Measurements from ENCODE around the gene UGT1A7.

UGT1A7 gene

GRCh38 chr2:233801357-233802131 is 119.8 kb downstream of the UGT1A7 start:
- no peak for FAIRE-seq

GRCh38 chr2:233802132-233802815 is 120.6 kb downstream of the UGT1A7 start:
- no peak for FAIRE-seq

DNA sequence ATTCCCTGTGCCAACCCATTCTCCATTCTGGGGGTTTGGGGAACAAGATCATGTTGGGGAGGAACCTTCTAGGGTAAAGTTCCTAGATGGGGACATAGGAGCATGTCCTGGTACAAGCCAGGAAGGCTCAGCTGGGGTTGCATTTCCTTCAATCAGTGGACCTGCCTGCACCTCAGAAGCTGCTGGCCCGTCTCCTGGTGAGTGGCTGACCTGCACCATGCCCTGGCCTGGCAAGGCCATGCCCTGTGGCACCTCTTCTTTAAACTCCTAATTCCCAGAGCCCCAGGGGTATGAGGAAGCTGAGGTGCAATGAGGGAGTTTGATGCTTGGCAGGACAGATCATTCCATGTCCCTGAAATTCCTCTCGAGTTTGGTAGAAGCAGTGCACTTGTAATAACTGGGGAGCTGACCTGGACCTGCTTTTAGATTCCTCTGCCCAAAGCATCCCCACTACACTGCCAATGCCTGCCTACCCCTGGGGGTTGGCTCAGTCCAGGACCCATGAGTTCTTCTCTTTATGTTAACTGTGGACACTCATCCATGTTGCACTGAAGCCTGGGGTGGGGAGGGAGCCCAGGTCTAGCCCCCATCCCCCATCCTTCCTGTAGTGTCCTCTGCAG is 121.7 kb downstream of the UGT1A7 start:
- FAIRE-seq, result no peak

DNA sequence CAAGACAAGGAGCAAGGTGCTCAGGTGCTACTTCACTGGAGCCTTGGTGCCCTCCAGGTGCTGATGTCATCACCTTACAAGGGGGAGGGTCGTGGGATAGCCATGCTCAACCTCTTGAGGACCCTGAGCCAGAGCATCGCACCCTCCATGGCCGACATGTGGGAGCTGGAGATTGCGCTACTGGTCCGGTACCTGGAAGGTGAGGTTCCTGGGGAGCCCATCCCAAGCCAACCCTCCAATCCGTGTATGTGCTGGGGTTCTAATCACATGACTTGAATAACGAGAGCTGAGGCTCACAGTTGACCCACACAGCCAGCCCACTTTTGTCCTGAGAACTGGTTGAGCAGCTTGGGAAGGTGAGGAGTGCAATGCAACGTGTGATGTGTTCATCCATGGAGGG is 122.3 kb downstream of the UGT1A7 start:
- FAIRE-seq, result no peak

DNA sequence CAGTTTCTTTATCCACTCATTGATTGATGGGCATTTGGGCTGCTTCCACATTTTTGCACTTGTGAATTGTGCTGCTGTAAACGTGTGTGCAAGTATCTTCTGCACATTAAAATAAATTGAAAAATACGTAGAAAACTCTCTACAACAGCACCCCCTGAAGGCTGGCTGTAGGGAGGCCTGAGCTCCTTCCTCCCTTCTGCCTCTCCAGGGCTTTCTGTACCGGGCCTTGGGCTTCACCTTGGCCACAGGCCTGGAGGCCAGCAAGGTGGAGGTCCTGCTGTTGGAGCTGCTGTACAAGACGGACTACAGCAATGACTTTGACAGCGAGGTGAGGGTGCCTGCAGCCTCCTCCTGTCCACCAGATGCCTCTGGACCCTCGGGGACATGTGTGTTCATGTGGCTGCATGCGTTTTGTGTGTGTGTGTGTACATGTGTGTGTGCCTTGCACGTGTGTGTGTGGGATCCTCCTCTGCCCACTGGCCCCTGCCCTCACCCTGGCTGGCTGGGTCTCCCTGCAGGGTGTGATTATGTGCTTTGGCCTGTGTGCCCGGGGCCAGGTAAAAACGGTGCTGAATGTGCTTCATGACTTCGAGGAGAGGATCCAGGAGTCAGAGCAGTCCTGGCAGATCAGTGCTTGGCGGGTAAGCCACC is 125.6 kb downstream of the UGT1A7 start:
- no peak for FAIRE-seq

- FAIRE-seq, result no peak
These were observed 126.5 kb downstream of the UGT1A7 start for GRCh38 chr2:233807966-233808935.

GRCh38 chr2:233810385-233810784 is 128.7 kb downstream of the UGT1A7 start:
- FAIRE-seq, result no peak

DNA sequence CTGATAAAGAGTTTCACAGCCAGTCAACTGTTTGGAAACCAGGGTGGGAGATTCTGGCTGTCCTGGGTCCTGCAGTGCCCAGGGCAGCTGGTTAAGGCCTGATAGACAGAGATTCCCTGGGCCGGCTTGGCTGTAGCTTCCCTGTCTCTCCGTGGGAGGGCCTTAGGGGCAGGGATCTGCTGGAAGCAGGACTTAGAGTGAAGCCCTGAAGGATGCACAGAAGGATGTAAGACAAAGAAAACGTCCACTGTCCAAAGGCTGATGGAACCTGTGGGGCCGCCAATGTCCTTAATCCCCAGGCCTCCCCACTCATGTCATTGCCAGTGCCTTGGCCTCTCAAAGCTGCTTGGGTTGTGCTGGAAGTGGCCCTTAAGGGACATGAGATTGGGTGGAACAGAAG is 129.4 kb downstream of the UGT1A7 start:
- no peak for FAIRE-seq

DNA sequence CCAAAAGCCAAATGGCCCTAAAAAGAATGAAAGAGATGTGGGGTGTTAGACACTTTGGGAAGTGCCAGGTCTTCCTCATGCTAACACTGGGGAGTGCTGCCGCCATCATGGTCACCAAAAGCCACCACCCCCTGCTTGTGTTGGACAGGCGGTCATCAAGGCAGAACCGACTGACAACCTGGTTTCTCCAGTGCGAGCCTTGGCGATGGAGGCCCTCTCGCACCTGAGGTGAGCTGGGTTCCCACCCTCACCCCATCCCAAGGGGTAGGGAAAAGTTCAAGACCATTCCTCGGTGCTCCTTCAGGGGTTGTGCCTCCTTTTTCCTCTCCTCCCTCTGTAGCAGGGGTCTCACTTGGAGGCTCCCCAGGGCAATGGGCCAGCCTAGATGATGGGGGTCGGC is 130.0 kb downstream of the UGT1A7 start:
- no peak for FAIRE-seq

DNA sequence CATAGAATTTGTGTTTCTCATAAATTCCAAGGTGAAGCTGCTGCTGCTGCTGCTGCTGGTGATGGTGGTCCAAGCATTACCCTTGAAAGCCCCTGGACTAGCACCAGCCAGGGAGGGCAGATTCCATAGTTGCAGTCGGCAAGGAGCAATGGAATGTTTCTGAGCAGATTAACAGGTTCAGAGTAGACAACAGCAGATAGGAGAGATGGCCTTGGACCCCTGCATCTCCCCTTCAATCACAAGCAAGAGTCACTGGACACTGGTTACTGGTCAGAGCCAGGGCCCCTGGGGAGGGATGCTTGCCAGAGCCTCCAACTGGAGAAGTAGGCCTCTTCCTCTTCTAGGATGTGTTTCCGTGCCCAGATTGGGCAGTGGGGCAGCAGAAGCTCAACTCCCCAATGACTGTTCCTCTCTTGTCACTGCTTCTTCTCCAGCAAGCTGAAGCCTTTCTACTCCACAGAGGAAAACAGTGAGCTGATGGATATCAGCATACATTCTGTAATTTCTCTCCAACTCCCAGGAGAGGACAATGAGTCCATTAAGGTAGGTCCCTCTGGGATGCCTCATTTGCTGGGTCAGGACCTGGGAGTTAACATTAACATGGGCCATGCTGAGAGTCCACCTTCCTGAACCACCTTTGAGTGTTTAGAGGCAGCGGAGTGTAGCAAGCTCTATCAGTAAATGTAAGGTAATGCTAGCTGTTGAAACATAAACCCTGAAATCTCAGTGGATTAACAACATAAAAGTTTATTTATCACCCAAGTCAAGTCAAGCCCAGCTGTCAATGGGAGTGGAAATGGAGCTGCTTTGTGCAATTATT is 131.7 kb downstream of the UGT1A7 start:
- no peak for FAIRE-seq

DNA sequence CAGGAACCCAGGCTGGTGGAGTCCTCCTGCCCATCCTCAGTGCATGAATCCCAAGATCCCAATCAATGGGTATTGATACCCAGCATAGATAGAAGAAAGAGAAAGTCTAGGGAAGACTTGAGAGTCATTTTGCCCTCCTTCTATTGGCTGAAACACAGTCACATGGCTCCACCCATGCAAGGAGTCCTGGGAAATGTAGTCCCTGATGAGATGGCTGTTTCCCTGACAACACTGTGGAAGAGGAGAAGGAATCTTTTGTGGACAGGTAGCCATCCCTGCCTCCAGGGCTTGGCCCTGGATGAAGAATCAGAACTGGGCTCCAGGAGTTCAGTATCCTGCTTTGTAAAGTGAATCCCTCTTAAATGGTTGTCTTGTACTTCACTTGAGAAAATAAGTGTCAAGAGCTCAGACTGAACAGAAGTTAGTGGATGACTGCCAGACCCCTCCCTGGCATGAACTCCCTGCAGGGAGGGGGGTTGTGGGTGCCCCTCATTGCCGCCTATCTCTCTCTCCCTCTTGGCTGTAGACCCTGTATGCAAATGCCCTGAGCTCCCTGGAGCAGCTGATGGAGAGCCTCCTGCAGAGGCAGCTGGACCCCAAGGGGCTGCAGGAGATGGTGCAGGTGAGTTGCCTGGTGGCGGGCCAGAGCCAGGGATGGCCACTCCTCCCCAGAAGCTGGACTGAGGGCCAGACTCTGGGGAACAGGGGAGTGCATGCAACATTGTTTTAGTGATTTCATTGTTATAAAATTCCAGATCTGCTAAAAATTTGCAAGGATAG is 132.5 kb downstream of the UGT1A7 start:
- FAIRE-seq, result no peak

- FAIRE-seq, result no peak
These were observed 134.2 kb downstream of the UGT1A7 start for GRCh38 chr2:233815861-233816260.

DNA sequence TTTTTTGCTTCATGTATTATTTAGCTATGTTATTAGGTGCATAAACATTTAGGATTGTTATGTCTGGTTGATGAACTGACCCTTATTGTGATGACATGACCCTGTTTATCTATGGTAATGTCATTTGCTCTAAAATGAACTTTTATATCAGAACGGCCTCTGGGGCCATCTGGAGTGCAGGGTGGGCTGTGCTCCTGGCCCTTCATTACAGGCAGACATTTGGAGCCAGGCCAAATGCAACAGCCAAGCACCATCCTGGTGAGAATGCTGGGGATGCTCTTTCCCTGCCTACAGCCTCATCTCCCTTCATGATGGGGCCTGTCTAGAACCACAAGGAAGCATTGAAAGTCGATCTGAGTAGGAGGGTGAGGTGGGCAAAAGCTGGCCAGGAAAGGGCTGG is 134.6 kb downstream of the UGT1A7 start:
- FAIRE-seq, result no peak

- FAIRE-seq, result no peak
These were observed 135.1 kb downstream of the UGT1A7 start for GRCh38 chr2:233816771-233817170.

- FAIRE-seq, result no peak
These were observed 135.7 kb downstream of the UGT1A7 start for GRCh38 chr2:233817361-233817911.

- FAIRE-seq, result no peak
These were observed 136.4 kb downstream of the UGT1A7 start for GRCh38 chr2:233817995-233818638.

DNA sequence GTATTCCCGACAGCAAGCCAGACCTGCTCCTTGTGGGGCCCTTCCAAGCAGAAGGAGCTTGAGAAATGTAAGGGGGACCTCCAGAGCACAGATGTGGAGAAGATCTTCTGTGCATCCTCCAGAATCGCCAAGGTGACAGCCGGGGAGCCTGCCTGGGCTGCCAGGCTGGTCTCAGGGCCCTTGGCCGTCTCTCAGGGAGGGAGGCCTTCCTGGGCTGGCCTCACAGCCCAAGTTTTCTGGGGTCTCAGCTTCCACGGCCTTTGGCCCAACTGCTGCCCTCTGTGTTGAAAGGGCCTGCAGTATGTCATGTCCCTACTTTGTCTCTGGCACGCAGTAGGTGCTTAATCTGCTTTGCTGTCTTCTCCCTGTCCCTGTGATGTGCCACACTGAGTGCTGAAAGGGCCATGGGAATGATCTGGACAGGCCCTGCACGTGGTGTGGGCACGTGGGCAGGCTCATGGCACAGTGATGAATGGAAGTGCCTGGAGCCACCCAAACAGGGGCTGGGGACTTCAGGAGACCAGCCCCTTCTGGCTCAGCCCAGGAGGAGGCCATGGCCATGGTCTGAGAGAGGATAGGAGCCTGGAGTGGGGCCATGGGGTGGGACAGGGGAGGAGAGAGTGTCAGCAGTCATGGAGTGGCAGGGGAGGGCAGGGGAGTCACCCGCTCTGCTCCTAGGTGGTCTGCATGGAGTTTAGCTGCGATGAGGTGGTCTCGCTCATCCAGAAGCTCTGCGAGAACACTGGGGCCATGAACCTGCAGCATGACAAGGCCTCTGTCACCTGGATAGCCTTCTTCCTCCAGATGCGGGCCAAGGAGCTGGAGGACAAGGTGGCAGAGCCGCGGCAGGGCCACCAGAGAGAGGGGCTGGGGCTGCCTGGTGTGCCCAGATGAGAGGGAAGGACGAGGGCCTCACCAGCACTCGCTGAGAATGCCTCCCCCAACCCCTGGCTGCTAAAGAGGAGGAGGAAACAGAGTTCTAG is 137.2 kb downstream of the UGT1A7 start:
- no peak for FAIRE-seq

Measured in TTC549 (cell line).